Chondrocyte (in vitro differentiated cells): ENCODE data around the gene TMEM115. TPM values are rescaled to one million over a fixed set of nuclear protein-coding genes. Genes with fewer than 3 reads are reported as not detected.

Experiments
- DNase-seq: peaks from one replicate; pipeline ENCODE4 v3.0.0; 2021; ENCODE audit warnings: mixed read lengths, low spot score
- H3K27ac Mint-ChIP-seq: one replicate; pipeline ENCODE4 v1.8.0; 2021; ENCODE audit warnings: mild to moderate bottlenecking, moderate library complexity, mixed read lengths; ENCODE audit not compliant: unreplicated experiment
- H3K27me3 Mint-ChIP-seq: 2 replicates; pipeline ENCODE4 v1.8.0; 2021; ENCODE audit warnings: low read depth, mixed read lengths
- H3K36me3 Mint-ChIP-seq: 2 replicates; pipeline ENCODE4 v1.8.0; 2021; ENCODE audit warnings: low read depth, mixed read lengths
- H3K4me1 Mint-ChIP-seq: 2 replicates; pipeline ENCODE4 v1.8.0; 2021; ENCODE audit warnings: low read depth, mild to moderate bottlenecking, mixed read lengths
- H3K4me3 Mint-ChIP-seq: one replicate; pipeline ENCODE4 v1.8.0; 2021; ENCODE audit warnings: mild to moderate bottlenecking, moderate library complexity, mixed read lengths; ENCODE audit not compliant: unreplicated experiment
- H3K9me3 Mint-ChIP-seq: 2 replicates; pipeline ENCODE4 v1.8.0; 2021; ENCODE audit warnings: low read depth, mixed read lengths
- total RNA-seq: library from RNA; stranded (reverse); gene quantifications from 3 replicates; pipeline ENCODE4 v1.2.1, GENCODE V29; 2021
- TF ChIP-seq, protein P1 (sequence below): fragments of 200-600 bp; sonication (generic); IDR thresholded peaks from 2 replicates; pipeline ENCODE4 v1.5.0; 2021; ENCODE audit warnings: antibody characterized with exemption, mild to moderate bottlenecking, moderate library complexity

TMEM115 gene
- total RNA-seq, 1 donor from 2014 or later, result 50.4 TPM

- peak overlapping the region; percentile 49 for H3K27ac Mint-ChIP-seq
- TF ChIP-seq, protein P1, sequence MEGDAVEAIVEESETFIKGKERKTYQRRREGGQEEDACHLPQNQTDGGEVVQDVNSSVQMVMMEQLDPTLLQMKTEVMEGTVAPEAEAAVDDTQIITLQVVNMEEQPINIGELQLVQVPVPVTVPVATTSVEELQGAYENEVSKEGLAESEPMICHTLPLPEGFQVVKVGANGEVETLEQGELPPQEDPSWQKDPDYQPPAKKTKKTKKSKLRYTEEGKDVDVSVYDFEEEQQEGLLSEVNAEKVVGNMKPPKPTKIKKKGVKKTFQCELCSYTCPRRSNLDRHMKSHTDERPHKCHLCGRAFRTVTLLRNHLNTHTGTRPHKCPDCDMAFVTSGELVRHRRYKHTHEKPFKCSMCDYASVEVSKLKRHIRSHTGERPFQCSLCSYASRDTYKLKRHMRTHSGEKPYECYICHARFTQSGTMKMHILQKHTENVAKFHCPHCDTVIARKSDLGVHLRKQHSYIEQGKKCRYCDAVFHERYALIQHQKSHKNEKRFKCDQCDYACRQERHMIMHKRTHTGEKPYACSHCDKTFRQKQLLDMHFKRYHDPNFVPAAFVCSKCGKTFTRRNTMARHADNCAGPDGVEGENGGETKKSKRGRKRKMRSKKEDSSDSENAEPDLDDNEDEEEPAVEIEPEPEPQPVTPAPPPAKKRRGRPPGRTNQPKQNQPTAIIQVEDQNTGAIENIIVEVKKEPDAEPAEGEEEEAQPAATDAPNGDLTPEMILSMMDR, result no peak
- no peaks in the 10 kb centered on the region for H3K36me3 Mint-ChIP-seq
- peak overlapping the region; percentile 80 for H3K4me3 Mint-ChIP-seq
- peaks cover 13% of the 10 kb centered on the region for H3K4me1 Mint-ChIP-seq
- DNase-seq, result no peak
- no peaks in the 10 kb centered on the region for H3K27me3 Mint-ChIP-seq
- H3K9me3 Mint-ChIP-seq, result no peaks in the 10 kb centered on the region
Observed at GRCh38 chr3:50364573-50365079, 5.3 kb upstream of the TMEM115 start.

DNA sequence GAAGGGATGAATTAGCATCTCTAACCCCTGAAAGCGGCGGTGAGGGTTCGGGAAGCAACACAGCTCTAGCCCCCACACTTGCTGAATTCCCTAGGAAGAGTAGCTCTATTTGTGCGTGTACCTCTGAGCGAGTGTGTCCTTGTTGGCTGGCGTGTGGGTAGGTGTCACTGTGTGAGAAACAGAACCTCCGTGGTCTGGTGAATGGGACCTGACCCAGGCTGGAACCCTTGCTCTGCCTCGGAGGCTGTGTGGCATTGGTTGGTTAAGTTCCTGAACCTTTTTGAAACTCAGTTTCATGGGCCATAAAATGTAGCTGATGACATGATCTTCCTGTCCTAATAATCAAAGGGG lies 414 bp upstream of the TMEM115 start:
- H3K9me3 Mint-ChIP-seq, result no peaks in the 10 kb centered on the region
- peaks cover 4% of the 10 kb centered on the region for H3K36me3 Mint-ChIP-seq
- peak overlapping the region; percentile 93 for H3K4me3 Mint-ChIP-seq
- no peaks in the 10 kb centered on the region for H3K27me3 Mint-ChIP-seq
- peaks cover 46% of the 10 kb centered on the region for H3K4me1 Mint-ChIP-seq
- TF ChIP-seq, protein P1, result no peak
- DNase-seq, result no peak
- H3K27ac Mint-ChIP-seq, result no peak overlapping the region

DNA sequence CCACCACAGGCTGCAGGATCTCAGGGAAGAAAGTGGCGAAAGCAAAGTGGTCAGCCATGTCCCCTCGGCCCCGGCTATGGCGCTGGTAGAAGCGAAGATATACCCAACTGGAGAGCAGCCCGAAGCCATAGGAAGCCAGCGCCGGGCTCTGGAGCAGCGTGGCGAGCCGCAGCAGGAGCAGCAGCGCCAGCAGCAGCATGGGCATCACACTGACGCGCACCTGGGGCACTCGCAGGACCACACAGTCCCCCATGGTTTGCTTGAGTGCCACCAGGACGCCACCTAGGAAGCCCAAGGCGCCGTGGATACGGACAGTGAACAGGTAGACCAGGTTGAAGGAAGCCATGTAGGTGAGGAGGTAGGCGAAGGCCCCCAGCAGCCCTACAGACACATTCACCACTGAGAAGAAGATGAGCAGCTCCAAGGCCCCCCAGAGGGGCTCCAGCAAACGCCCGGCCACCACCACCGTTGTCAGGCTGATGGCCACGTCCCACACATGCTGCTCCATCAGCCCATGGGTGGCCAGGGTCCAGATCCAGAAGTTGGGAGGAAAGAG lies 888 bp downstream of the TMEM115 start:
- Mint-ChIP-seq H3K4me1 (peaks cover 39% of the 10 kb centered on the region), H3K36me3 (peaks cover 8% of the 10 kb centered on the region), H3K27ac (peak overlapping the region; percentile 91), H3K9me3 (no peaks in the 10 kb centered on the region), H3K27me3 (no peaks in the 10 kb centered on the region), H3K4me3 (peak overlapping the region; percentile 93)
- DNase-seq, result no peak
- TF ChIP-seq, protein P1, result no peak

DNA sequence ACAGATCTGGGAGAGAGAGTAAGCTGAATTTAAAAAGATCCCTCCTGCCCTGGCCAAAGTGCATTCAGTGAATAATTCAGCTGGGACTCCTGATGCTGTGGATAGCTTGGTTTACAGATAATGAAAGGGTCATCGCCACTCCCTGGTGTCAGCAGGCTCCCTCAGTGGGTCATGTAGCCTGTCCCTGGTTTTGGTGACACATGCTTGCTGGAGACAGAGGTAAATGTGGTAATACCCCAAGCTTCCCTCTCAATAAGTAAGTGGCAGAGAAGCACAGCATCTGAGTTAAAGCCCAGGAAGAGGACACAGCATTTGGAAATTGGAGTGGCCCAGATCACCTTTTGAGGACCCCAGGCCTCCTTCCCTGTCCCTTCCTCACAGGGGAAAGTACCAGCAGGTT lies 1.8 kb downstream of the TMEM115 start:
- H3K27me3 Mint-ChIP-seq, result no peaks in the 10 kb centered on the region
- peak overlapping the region; percentile 93 for H3K4me3 Mint-ChIP-seq
- H3K4me1 Mint-ChIP-seq, result peaks cover 43% of the 10 kb centered on the region
- TF ChIP-seq, protein P1, result no peak
- peak overlapping the region; percentile 15 for H3K27ac Mint-ChIP-seq
- no peaks in the 10 kb centered on the region for H3K9me3 Mint-ChIP-seq
- H3K36me3 Mint-ChIP-seq, result peaks cover 8% of the 10 kb centered on the region
- DNase-seq, result no peak

- no peaks in the 10 kb centered on the region for H3K27me3 Mint-ChIP-seq
- H3K27ac Mint-ChIP-seq, result peak overlapping the region; percentile 15
- peaks cover 8% of the 10 kb centered on the region for H3K36me3 Mint-ChIP-seq
- TF ChIP-seq, protein P1, result no peak
- H3K4me3 Mint-ChIP-seq, result peak overlapping the region; percentile 93
- peaks cover 49% of the 10 kb centered on the region for H3K4me1 Mint-ChIP-seq
- H3K9me3 Mint-ChIP-seq, result no peaks in the 10 kb centered on the region
- no peak for DNase-seq
Observed at GRCh38 chr3:50356553-50356952, 2.8 kb downstream of the TMEM115 start.
